Measurements from ENCODE around the gene SPINK14.

Gene SPINK14

GRCh38 chr5:148202531-148203203, 34.3 kb downstream of the SPINK14 start, which contains the start of gene SPINK6:
Gene SPINK6 (plus strand): TSS chr5:148203042. CDS start chr5:148203097, 55 bp downstream.
- no peak for DNase-seq

DNA sequence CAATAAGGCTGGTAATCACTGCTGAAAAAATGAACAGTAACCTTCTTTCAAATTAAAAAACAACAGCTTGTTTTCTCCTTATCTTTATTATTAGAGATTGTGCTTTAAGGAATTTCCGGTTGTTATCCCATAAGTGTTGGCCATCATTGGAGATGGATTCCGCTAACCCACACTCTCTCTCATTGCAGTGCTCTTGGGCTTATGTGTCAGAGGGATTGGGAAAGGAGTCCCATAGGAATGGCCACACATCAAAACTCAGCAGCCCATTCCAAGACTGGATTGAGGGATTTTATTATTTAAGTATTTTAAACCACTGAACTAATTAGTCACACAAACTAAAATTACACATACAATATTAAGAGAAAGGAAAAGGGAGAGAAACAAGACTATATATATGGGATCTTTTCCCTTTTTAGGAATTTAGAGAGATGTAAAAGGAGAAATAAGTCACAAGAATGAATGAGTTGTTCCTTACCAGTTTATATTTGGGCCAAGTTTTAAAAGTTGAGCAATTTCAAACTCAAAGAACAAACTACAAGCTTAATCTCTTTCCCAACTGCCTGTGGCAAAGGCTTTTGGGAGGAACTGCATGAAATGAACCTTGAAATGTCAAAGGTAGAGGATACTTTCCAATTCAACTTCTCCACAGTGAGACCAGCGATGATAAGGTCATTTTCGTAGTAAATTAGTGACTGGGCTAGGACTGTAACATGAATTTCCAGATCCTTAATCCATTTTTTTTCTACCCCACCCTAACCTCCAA, 36.9 kb downstream of the SPINK14 start:
- no peak for DNase-seq

DNA sequence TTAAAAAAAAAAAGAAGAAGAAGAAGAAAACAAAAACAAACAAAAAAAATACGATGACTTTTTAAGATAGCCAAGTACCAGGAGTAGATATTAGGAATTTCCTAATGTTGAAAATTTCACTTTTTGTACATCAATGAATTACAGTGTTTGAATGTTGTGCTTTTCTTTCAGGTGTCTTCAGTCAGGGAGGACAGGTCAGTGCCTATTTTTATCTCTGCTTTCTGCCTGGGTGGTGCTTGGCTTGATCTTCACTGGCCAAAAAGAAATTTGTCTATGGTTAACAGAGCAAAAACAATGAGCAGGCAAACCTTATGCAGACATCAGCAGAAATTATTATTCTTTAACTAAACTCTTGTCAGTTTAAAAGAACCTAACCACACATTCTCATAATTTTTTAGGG, 37.5 kb downstream of the SPINK14 start:
- no peak for DNase-seq

GRCh38 chr5:148206620-148207019, 38.3 kb downstream of the SPINK14 start:
- DNase-seq: no peak

GRCh38 chr5:148208226-148208625, 39.9 kb downstream of the SPINK14 start:
- DNase-seq: no peak

GRCh38 chr5:148209151-148209770, 40.9 kb downstream of the SPINK14 start:
- DNase-seq: no peak

DNA sequence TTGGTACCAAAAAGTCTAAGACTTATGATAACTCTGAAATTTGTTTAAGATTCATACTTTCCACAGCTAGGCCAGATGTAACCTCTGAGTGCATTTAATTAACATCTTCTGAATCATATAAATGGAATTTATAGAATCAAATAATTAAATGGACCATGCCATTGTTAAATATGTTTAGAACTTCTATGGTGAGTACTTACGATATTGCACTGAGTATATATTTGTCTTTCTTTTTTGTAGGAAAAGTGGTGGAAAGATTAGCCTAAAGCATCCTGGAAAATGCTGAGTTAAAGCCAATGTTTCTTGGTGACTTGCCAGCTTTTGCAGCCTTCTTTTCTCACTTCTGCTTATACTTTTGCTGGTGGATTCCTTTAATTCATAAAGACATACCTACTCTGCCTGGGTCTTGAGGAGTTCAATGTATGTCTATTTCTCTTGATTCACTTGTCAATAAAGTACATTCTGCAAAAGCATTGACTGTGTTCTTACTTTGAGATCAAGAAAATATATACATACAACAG, 46.4 kb downstream of the SPINK14 start:
- DNase-seq: no peak

- no peak for DNase-seq
Measured at GRCh38 chr5:148221508-148221907, 53.2 kb downstream of the SPINK14 start.

DNA sequence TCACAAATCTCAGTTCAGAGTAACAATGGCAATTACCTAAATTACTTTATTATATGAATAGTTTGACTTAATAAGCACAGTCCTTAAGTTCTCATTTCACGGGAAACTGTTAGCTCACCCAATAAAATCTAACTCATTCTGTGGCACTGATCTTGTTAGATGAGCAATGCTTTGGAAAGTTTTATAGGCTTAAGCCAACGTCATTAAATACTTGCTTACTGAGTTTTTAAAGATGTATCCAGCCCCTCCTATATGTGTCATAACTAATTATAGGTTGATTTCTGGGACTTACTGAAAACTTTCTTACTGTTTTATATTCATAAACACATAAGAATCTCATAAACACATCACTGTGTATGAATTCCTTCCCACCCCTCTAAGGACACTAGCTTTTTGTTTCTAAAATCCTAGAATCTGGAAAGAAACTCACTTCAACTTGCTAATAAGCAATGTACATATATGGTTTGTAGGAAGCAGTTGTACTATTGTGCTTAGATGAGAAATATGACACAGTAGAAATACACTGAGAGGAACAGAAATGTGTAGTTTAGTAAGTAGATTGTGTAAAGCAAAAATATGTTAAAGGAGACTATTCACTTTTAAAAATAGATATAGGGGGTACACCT, 55.9 kb downstream of the SPINK14 start:
- DNase-seq: no peak

Measured in bone marrow (tissue), 2 donors.